T-helper 17 cell (primary cell): ENCODE measurements around the gene TMTC2. TPM values are rescaled to one million over a fixed set of nuclear protein-coding genes. Genes with fewer than 3 reads are reported as not detected.

Source experiments
- ATAC-seq: fragments of 150-1000 bp; cut with Tn5 transposase; 2 replicates; pipeline ENCODE4 v1.10.0; 2021; ENCODE audit warnings: mild to moderate bottlenecking, moderate library complexity
- DNase-seq, 3 donors: peaks; one replicate each; pipeline versions ENCODE4 v3.0.0 to v3.0.0-alpha.2; 2020 to 2021
- H3K9me3 ChIP-seq: one replicate; pipeline ENCODE4 v1.7.0; 2013; ENCODE audit warnings: low read length, mild to moderate bottlenecking; ENCODE audit not compliant: control insufficient read depth, poor library complexity, severe bottlenecking
- H3K27ac Mint-ChIP-seq: one replicate; pipeline ENCODE4 v1.8.0; 2022; ENCODE audit warnings: mild to moderate bottlenecking, moderate library complexity, mixed read lengths
- H3K27me3 Mint-ChIP-seq: one replicate; pipeline ENCODE4 v1.8.0; 2022; ENCODE audit warnings: mixed read lengths
- H3K36me3 Mint-ChIP-seq: one replicate; pipeline ENCODE4 v1.8.0; 2022; ENCODE audit warnings: low read depth, mixed read lengths
- H3K4me1 Mint-ChIP-seq: one replicate; pipeline ENCODE4 v1.8.0; 2022; ENCODE audit warnings: mild to moderate bottlenecking, mixed read lengths
- H3K4me3 Mint-ChIP-seq: one replicate; pipeline ENCODE4 v1.8.0; 2022; ENCODE audit warnings: mild to moderate bottlenecking, moderate library complexity, mixed read lengths
- total RNA-seq, 4 donors: library from RNA in 2 of 4; stranded (reverse) in 2 of 4; gene quantifications; one replicate each; pipeline ENCODE4 v1.2.3 and lab custom pipeline; 2022 to 2026

The TMTC2 gene
- total RNA-seq, 2 donors from 2014 or later: 6.0 to 6.2 TPM

- H3K4me1 Mint-ChIP-seq: peaks cover 2% of the 10 kb centered on the region
- H3K9me3 ChIP-seq: no peaks in the 10 kb centered on the region
- DNase-seq (no peak), ATAC-seq (no peak)
- H3K27me3 Mint-ChIP-seq: no peaks in the 10 kb centered on the region
- H3K36me3 Mint-ChIP-seq: no peaks in the 10 kb centered on the region
- H3K27ac Mint-ChIP-seq: no peak overlapping the region
- no peak overlapping the region for H3K4me3 Mint-ChIP-seq
Observed at GRCh38 chr12:82923935-82924334, 237.2 kb downstream of the TMTC2 start.

GRCh38 chr12:82926630-82927029 is 239.9 kb downstream of the TMTC2 start:
- Mint-ChIP-seq H3K27ac (no peak overlapping the region), H3K4me1 (peaks cover 2% of the 10 kb centered on the region), H3K4me3 (no peak overlapping the region), H3K27me3 (no peaks in the 10 kb centered on the region), H3K36me3 (no peaks in the 10 kb centered on the region)
- H3K9me3 ChIP-seq: no peaks in the 10 kb centered on the region
- ATAC-seq: no peak
- no peak for DNase-seq

- H3K27me3 Mint-ChIP-seq: no peaks in the 10 kb centered on the region
- H3K4me3 Mint-ChIP-seq: no peak overlapping the region
- no peak overlapping the region for H3K27ac Mint-ChIP-seq
- no peaks in the 10 kb centered on the region for H3K9me3 ChIP-seq
- ATAC-seq (no peak), DNase-seq (no peak)
- H3K36me3 Mint-ChIP-seq: peaks cover 2% of the 10 kb centered on the region
- no peaks in the 10 kb centered on the region for H3K4me1 Mint-ChIP-seq
Observed at GRCh38 chr12:82930301-82930700, 243.6 kb downstream of the TMTC2 start.

GRCh38 chr12:82931349-82932116 is 244.8 kb downstream of the TMTC2 start:
- DNase-seq: no peak
- no peaks in the 10 kb centered on the region for H3K27me3 Mint-ChIP-seq
- ATAC-seq: no peak

GRCh38 chr12:82937151-82937550 is 250.4 kb downstream of the TMTC2 start:
- Mint-ChIP-seq H3K27me3 (no peaks in the 10 kb centered on the region), H3K27ac (no peak overlapping the region), H3K4me3 (no peak overlapping the region), H3K4me1 (no peaks in the 10 kb centered on the region), H3K36me3 (peaks cover 5% of the 10 kb centered on the region)
- DNase-seq: no peak
- no peak for ATAC-seq
- H3K9me3 ChIP-seq: no peaks in the 10 kb centered on the region

More at GRCh38 chr12:82931349-82932116, 244.8 kb downstream of the TMTC2 start:
- H3K4me3 Mint-ChIP-seq: no peak overlapping the region
- H3K9me3 ChIP-seq: no peaks in the 10 kb centered on the region
- H3K36me3 Mint-ChIP-seq: peaks cover 2% of the 10 kb centered on the region
- H3K27ac Mint-ChIP-seq: no peak overlapping the region
- no peaks in the 10 kb centered on the region for H3K4me1 Mint-ChIP-seq

GRCh38 chr12:82942521-82942920 is 255.8 kb downstream of the TMTC2 start:
- peaks cover 6% of the 10 kb centered on the region for H3K36me3 Mint-ChIP-seq
- H3K4me1 Mint-ChIP-seq: no peaks in the 10 kb centered on the region
- no peaks in the 10 kb centered on the region for H3K9me3 ChIP-seq
- no peak for DNase-seq
- H3K27me3 Mint-ChIP-seq: no peaks in the 10 kb centered on the region
- no peak overlapping the region for H3K27ac Mint-ChIP-seq
- no peak for ATAC-seq
- no peak overlapping the region for H3K4me3 Mint-ChIP-seq

GRCh38 chr12:82942991-82943401 is 256.3 kb downstream of the TMTC2 start:
- H3K36me3 Mint-ChIP-seq: peaks cover 6% of the 10 kb centered on the region
- no peaks in the 10 kb centered on the region for H3K27me3 Mint-ChIP-seq
- H3K9me3 ChIP-seq: no peaks in the 10 kb centered on the region
- ATAC-seq: no peak
- H3K27ac Mint-ChIP-seq: no peak overlapping the region
- DNase-seq: no peak
- no peaks in the 10 kb centered on the region for H3K4me1 Mint-ChIP-seq
- H3K4me3 Mint-ChIP-seq: no peak overlapping the region

GRCh38 chr12:82948491-82948890 is 261.8 kb downstream of the TMTC2 start:
- Mint-ChIP-seq H3K4me1 (no peaks in the 10 kb centered on the region), H3K27ac (no peak overlapping the region), H3K36me3 (peaks cover 3% of the 10 kb centered on the region), H3K4me3 (no peak overlapping the region), H3K27me3 (no peaks in the 10 kb centered on the region)
- H3K9me3 ChIP-seq: no peaks in the 10 kb centered on the region
- ATAC-seq (no peak), DNase-seq (no peak)

GRCh38 chr12:82950356-82950755 is 263.6 kb downstream of the TMTC2 start:
- no peaks in the 10 kb centered on the region for H3K27me3 Mint-ChIP-seq
- H3K27ac Mint-ChIP-seq: no peak overlapping the region
- no peaks in the 10 kb centered on the region for H3K36me3 Mint-ChIP-seq
- DNase-seq: no peak
- no peak for ATAC-seq
- no peaks in the 10 kb centered on the region for H3K4me1 Mint-ChIP-seq
- H3K4me3 Mint-ChIP-seq: no peak overlapping the region
- H3K9me3 ChIP-seq: no peaks in the 10 kb centered on the region

GRCh38 chr12:82952946-82953345 is 266.2 kb downstream of the TMTC2 start:
- DNase-seq (no peak), ATAC-seq (no peak)
- Mint-ChIP-seq H3K4me3 (no peak overlapping the region), H3K36me3 (no peaks in the 10 kb centered on the region), H3K27ac (no peak overlapping the region), H3K4me1 (no peaks in the 10 kb centered on the region), H3K27me3 (no peaks in the 10 kb centered on the region)
- no peaks in the 10 kb centered on the region for H3K9me3 ChIP-seq

GRCh38 chr12:82953397-82953796 is 266.7 kb downstream of the TMTC2 start:
- H3K9me3 ChIP-seq: no peaks in the 10 kb centered on the region
- Mint-ChIP-seq H3K4me3 (no peak overlapping the region), H3K4me1 (no peaks in the 10 kb centered on the region), H3K36me3 (no peaks in the 10 kb centered on the region), H3K27ac (no peak overlapping the region), H3K27me3 (no peaks in the 10 kb centered on the region)
- ATAC-seq (no peak), DNase-seq (no peak)

- no peaks in the 10 kb centered on the region for H3K36me3 Mint-ChIP-seq
- no peaks in the 10 kb centered on the region for H3K4me1 Mint-ChIP-seq
- H3K4me3 Mint-ChIP-seq: no peak overlapping the region
- H3K27me3 Mint-ChIP-seq: no peaks in the 10 kb centered on the region
- ATAC-seq (no peak), DNase-seq (no peak)
- H3K27ac Mint-ChIP-seq: no peak overlapping the region
- no peaks in the 10 kb centered on the region for H3K9me3 ChIP-seq
Observed at GRCh38 chr12:82954064-82954463, 267.4 kb downstream of the TMTC2 start.

- H3K27ac Mint-ChIP-seq: no peak overlapping the region
- no peaks in the 10 kb centered on the region for H3K27me3 Mint-ChIP-seq
- no peaks in the 10 kb centered on the region for H3K4me1 Mint-ChIP-seq
- ATAC-seq (no peak), DNase-seq (no peak)
- H3K9me3 ChIP-seq: no peaks in the 10 kb centered on the region
- no peak overlapping the region for H3K4me3 Mint-ChIP-seq
- no peaks in the 10 kb centered on the region for H3K36me3 Mint-ChIP-seq
Observed at GRCh38 chr12:82954572-82954971, 267.9 kb downstream of the TMTC2 start.

- no peaks in the 10 kb centered on the region for H3K9me3 ChIP-seq
- ATAC-seq (no peak), DNase-seq (no peak)
- no peaks in the 10 kb centered on the region for H3K4me1 Mint-ChIP-seq
- H3K27me3 Mint-ChIP-seq: no peaks in the 10 kb centered on the region
- H3K27ac Mint-ChIP-seq: no peak overlapping the region
- no peak overlapping the region for H3K4me3 Mint-ChIP-seq
- H3K36me3 Mint-ChIP-seq: no peaks in the 10 kb centered on the region
Observed at GRCh38 chr12:82955043-82955442, 268.3 kb downstream of the TMTC2 start.
